HG03439 (cell line): ENCODE data around the gene DMAC2.
"Not testable (repeated sequence)": the region's sequence is repeated elsewhere in the genome, so short reads cannot be mapped to it uniquely, and the experiment has no call there.

Source experiments
- ATAC-seq: cut with Tn5 transposase; IDR thresholded peaks from one replicate; pipeline ENCODE4 v1.9.1; 2021; ENCODE audit warnings: mild to moderate bottlenecking, moderate library complexity; ENCODE audit not compliant: unreplicated experiment

The DMAC2 gene

DNA sequence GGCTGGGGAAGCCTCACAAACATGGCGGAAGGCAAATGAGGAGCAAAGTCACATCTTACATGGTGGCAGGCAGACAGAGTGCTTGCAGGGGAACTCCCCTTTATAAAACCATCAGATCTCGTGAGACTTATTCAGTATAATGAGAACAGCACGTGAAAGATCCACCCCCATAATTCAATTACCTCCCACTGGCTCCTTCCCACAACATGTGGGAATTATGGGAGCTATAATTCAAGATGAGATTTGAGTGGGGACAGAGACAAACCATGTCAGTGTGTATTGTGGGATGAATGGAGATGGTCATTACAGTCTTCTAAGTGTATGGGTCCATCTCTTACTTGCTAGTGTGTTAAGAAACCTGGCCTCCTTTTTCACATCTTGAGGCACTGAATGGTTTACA lies 37.7 kb downstream of the DMAC2 start:
- ATAC-seq = no peak

DNA sequence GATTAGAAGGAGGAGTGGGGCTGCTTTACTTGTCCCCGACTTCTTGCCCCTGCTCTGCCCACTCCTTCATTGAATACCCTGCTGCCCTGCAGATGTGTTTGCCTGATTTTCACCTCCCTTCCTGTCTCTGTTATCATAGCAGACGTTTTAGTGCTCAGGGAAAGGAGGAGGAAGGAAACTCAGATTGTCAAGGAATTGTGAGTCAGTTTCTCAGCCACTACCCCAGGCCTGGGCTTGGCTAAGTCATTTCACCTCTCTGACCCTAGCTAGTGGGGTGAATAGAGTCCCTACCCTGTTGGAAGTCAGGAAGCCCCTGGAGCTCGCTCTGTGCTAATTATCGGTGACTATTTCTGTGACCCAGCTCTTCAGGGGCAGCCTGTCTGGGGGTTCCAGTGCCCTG lies 38.2 kb downstream of the DMAC2 start:
- ATAC-seq = no peak

DNA sequence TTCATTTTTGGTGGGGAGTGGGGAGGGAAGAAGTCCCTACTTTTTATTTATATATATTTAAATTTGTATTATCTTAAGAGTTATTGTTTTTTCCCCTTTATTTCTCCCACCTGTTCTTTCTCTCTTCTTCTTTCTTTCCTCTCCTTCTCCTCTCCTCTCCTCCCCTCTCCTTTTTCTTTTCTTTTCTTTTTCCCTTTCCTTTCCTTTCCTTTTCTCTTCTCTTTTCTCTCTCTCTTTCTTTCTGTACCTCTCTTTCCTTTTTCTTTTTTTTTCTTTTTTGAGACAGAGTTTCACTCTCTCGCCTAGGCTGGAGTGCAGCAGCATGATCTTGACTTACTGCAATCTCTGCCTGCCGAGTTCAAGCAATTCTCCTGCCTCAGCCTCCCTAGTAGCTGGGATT lies 40.2 kb downstream of the DMAC2 start:
- ATAC-seq = no peak

DNA sequence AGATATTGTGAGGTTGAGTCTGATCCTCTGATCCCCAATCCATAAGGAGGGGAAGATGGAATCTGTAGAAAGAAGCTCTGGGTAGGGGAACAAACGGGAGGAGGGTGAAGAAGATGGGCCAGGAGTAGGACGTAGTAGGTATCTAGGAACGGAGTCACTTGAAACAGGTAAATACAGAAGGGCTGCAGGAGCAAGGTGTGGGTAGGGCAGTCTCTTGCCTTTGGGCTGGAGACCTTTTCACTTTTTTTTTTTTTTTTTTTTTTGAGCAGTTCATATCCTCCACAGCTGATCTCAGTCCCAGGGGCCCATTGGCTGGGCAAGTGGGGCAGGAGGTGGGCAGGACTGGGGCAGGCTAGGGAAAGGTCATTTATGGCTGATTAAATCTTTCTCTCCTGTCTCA lies 40.6 kb downstream of the DMAC2 start:
- ATAC-seq = no peak

DNA sequence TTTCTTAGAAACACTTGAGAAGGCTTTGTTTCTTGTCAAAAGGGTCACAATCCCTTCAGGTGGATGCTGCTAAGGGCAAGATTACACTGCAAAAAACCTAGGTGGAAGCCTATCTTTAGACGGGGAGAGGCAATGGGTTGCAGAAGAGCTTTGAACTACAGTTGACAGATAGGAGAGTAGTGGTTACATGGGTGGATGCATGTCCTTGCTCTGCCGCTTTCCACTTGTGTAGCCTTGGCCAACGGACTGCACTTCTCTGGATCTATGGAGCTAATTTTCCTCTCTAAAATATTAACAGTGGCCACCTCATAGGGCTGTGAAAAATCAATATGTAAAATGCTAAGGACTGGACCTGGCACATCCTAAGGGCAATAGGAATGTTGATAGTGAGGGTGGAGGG lies 41.1 kb downstream of the DMAC2 start:
- ATAC-seq = no peak

DNA sequence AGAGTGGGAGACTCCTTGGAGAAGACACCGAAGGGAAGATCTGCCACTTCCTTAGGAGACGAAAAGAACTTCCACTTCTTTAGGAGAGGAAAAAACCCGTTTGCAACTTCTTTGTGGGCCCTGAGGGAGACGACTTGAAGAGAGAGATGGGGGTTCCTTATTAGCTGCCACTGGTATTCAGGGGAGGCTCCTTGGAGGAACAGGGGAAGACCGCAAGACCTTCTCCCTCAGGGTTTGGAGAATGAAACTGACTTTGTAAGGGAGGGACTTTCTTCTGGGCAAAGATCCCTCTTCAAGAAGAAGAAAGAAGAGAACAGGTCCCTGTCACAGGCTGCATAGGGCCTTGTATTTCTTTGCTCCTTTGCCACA lies 41.7 kb downstream of the DMAC2 start:
- ATAC-seq = no peak

DNA sequence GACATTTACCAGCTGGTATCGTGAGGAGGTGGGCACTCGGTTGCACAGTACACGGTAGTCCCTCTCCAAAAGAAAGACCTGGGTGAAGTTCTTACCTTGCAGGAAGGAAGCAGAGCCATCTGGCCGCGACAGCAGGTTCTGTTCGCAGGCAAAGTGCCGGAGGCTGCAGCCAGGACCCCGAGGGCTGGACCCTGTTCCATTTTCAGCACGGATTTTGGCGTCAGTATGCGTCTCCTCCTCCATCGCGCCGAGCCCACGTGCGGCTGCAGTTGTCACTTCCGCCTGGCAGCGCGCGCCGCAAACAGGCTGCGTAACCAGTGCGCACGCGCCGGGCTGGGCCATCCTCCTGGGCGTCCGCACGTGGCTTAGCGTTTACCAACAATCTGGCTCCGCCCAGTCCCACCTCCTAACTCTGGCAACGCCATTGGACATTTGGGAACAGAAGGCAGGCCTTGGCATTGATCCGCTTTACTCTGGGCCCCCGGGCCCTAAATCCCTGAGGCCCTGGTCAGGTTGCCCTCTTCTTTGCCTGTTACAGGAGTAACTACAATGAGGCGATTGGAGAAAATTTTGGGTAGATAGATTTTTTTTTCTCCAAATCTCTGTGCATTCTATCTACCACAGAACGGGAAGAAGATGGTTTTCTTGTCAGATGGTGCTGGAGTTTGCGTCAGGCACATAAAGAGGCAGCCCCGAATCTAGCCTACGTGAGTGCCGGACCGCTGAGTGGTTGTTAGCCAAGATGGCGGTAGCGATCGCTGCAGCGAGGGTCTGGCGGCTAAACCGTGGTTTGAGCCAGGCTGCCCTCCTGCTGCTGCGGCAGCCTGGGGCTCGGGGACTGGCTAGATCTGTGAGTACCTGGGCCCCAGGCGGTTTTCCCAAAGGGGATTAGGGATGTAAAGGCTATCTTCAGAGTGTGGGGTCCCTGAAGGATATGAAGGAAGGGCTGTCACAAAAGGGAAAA lies 42.3 kb downstream of the DMAC2 start, which contains the start of the genes BCKDHA and EXOSC5:
BCKDHA (plus strand) TSS at position 733 of the 964 bp plus-strand sequence; CDS start at position 743, 10 bp downstream.
EXOSC5 (minus strand) TSS at position 274 of the 964 bp plus-strand sequence; CDS start at position 243, 31 bp downstream.
- ATAC-seq = peak; percentile 88

DNA sequence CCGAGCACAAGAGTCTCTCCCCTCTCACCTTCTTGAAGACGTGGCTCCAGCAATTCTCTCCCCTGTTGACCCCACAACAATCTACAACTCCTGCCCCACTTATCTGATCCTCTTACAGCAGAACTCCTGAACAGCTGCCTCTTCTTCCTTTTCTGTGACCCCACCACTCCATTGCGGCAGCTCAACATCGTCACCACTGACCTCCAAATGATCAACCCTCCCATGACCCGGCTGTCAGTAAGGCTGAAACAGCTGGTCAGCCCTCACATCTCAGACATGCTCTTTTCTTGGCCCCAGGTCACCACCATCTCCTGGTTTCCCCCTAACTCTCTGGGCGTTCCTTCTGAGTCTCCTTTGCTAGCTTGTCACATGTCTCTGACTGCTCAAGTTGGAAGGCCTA lies 44.4 kb downstream of the DMAC2 start:
- ATAC-seq = no peak

DNA sequence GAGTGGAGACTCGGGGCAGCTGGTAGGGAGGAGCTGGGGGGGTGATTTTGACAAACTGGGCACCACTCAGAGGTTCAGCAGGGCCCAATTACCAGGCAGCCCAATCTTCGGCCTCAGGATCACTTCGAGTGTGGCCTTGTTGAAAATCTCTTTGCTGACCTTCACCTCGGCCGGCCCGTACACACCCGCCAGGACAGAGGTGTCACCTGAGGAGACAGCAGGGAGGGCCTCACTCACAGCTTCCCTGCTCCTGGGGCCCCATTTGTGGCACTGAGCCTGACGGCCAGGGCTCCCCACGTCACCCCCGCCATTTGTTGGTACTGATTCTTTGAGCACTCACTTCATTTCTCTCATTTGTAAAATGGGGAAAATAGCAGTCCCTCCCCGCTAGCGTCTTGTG lies 46.9 kb downstream of the DMAC2 start:
- ATAC-seq = no peak

DNA sequence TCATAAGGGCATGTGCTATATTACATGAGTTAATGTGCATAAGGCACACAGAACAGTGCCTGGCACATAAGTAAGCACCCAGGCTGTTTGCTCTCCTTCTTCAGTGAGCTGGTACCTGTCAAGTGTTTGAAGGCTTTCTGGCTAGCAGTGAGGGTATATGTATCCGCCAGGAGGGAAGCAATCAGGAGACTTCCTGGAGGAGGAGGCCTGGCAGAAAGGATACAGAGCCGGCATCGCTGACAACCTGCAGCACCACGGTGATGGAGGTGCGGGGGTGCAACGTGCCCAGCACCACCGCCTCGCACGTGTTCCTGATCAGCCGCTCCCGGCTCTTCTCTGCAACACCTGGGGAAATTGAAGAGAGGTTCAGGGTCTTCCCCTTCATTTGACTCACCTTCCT lies 48.1 kb downstream of the DMAC2 start:
- no peak for ATAC-seq

DNA sequence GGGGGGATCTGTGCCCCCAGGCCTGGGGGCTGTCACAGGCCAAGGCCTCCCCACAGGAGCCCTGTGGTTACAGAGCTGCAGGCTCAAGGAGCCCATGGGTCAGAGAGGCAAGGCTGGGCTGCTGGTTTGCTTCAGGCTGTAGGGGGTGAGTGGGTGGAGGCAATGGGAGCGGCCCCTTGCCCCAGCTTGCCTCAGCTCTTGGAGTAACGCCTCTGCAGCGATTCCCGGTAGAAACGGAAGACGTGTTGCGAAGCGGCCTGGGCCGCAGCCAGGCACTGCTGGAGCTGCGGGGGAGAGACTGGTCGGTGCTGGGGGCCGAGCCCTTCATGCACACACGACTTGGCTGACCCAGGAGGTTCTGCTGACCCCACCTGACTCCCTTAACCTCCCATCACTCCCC lies 53.3 kb downstream of the DMAC2 start:
- ATAC-seq = no peak

DNA sequence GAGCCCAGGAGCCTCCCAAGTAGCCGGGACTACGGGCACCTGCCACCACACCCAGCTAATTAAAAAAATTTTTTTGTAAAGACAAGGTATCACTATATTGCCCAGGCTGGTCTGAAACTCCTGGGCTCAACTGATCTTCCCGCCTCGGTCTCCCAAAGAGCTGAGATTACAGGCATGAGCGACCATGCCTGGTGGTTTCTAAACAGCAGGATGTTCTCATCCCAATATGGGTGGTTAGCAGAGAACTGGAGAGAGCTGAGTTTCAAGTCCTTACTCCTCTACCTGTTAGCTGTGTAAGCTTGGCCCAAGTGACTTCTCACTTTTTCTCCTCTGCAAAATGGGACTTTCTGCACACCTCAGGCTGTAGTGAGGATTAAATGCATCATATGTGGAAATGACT lies 55.4 kb downstream of the DMAC2 start:
- ATAC-seq = no peak

DNA sequence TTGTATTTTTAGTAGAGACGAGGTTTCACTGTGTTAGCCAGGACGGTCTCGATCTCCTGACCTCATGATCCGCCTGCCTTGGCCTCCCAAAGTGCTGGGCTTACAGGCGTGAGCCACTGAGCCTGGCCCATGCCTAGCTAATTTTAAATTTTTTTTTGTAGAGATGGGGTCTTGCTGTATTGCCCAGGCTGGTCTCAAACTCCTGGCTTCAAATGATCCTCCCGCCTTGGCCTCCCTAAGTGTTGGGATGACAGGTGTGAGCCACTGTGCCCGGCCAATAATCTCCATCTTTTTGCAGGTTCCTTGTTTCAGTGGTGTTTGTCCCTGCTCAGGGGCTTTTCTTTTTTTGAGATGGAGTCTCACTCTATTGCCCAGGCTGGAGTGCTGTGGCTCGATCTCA lies 58.2 kb downstream of the DMAC2 start:
- not testable (repeated sequence) for ATAC-seq
